CD1c-positive myeloid dendritic cell (primary cell): ENCODE results near the gene SH3BGRL.
"Not testable (repeated sequence)": the region's sequence is repeated elsewhere in the genome, so short reads cannot be mapped to it uniquely, and the experiment has no call there.

ENCODE experiments used
- DNase-seq: peaks from one replicate; pipeline ENCODE4 v3.0.0-alpha.2; 2016; ENCODE audit errors: extremely low spot score

Gene SH3BGRL

DNA sequence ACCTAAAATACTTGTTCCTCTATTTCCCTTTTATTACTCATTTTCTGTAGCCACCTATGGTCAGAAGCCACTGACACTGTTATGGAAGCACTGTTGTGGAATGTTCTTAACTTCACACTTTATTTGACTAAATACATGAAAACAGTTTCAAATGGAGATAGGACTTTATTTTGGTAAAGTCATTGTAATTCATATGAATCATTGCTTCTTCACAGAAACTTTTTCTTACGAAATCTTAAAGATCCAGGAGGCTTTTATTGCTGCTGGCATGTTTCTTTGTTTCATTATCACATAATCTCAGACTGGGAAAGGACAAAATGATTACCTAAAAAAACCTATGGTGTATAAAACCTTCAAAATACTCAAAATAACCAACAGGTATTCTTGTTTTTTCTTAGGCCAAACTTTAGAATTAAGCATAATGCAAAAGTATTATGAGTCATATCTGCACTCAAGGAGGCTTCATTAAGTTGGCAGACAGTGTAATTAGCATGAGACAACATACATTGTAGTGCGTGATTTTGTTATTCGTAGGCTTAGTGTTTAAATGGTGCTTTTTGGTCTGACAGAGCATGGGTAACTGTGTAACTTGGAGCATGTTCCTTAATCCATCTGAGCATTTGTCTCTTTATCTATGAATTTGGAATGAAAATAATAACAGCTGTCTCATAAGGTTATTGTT is 58.0 kb downstream of the SH3BGRL start:
- no peak for DNase-seq

- no peak for DNase-seq
Measured at GRCh38 chrX:81261576-81261975, 59.7 kb downstream of the SH3BGRL start.

GRCh38 chrX:81263059-81263458 is 61.2 kb downstream of the SH3BGRL start:
- DNase-seq: no peak

GRCh38 chrX:81278616-81279015 is 76.7 kb downstream of the SH3BGRL start:
- DNase-seq: no peak

DNA sequence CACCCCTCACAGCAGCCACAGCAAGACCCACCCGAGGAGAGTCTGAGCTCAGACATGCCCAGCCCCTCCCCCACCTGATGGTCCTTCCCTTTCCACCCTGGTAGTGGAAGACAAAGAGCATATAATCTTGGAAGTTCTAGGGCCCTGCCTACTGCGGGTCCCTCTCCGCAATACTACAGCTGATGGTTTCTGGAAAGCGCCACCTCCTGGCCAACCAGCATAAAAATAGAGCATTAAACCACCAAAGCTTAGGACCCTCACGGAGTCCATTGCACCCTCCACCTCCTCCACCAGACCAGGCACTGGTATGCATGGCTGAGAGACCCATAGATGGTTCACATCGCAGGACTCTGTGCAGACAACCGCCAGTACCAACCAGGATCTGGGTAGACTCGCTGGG is 78.2 kb downstream of the SH3BGRL start:
- DNase-seq: no peak

- DNase-seq: no peak
Measured at GRCh38 chrX:81286075-81286474, 84.2 kb downstream of the SH3BGRL start.

DNA sequence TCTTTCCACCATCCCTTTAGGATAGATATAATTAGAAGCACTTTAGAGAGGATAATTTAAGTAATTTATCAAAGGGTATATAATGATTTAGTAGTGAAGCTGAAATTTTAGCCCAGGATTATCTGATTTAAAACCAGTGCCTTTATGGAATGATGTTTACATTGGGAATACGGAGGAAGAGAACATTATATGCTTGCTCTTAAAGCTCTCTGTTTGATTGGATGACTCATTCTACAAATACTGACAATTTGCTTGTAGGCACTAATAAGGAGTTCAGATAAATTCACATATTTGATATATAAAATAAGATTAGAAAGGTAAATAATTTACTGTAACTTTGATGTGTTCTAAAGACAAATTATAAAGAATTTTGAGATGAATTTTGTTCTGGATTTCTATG is 84.7 kb downstream of the SH3BGRL start:
- no peak for DNase-seq

DNA sequence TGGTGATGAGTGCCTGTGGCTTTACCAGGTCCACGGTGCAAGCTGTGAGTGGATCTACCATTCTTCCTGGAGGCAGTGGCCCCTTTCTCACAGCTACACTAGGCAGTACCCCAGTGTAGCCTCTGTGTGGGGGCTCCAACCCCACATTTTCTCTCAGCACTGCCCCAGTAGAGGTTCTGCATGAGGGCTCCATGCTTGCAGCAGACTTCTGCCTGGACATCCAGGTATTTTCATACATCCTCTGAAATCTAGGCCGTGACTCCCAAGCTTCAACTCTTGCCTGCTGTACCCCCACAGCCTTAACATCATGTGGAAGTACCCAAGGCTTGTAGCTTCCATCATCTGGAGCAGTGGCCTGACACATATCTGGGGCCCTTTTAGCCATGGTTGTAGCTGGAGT is 90.1 kb downstream of the SH3BGRL start:
- no peak for DNase-seq

- DNase-seq: no peak
Measured at GRCh38 chrX:81294101-81294500, 92.2 kb downstream of the SH3BGRL start.

DNA sequence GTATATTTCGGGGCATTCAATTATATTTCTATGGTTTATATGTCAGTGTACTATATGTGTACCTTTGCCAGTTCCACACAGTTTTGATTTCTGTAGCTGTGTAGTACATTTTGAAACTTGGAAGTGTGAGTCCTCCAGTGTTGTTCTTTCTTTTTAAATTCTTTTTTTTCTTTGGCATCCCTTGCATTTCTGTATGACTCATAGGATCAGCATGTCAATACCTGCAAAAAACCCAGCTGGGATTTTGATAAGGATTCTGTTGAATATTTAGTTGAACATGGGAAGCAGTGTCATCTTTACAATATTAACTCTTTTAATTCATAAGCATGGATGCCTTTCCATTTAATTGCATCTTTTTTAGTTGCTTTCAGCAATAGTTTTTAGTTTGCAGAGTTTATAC is 100.0 kb downstream of the SH3BGRL start:
- no peak for DNase-seq

DNA sequence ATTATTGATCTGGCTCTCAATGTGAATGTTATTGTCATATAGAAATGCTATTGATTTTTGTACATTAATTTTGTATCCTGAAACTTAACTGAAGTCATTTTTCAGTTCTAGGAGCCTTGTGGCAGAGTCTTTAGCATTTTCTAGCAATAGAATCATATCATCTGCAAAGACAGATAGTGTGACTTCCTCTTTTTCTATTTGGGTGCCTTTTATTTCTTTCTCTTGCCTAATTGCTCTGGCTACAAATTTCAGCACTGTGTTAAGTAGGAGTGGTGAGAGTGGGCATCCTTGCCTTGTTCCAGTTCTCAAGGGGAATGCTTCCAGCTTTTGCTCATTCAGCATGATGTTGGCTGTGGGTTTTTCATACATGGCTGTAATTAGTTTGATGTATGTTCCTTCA is 102.7 kb downstream of the SH3BGRL start:
- no peak for DNase-seq

- no peak for DNase-seq
Measured at GRCh38 chrX:81305240-81305639, 103.3 kb downstream of the SH3BGRL start.

DNA sequence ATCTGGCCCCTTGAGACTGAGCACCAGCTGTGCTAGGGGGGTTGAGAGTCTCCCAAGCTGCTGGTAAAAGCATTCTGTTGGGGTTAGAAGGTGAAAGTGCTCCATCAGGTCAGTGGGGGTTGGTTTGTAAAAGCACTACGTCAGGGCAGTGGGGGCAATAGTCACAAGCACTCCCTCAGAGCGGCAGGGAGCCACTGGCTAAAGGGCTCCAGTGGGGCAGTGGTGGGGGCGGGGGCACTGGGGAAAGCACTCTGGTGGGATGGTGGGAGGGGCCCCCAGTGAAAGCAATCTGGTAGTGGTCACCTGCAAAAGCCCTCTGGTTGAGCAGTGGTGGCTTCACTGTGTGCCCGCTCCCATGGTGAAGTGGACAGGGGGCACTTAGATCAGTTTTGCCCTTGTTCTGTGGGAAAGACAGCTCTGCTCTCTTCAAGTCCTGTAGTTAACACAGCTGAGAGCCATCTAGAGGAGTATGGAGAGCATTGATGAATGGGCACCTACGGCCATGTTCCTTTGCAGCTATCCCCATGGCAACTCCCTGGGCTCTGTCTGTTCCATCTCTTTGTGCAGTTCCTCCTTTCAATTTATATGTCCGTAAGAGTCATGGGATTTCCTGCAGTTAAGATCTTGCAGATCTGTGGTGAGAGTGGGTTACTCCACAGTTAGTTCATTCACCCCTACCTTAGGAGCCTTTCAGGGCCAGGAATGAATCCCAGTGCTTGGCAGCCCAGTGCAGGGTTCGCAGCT is 106.4 kb downstream of the SH3BGRL start:
- DNase-seq: no peak

DNA sequence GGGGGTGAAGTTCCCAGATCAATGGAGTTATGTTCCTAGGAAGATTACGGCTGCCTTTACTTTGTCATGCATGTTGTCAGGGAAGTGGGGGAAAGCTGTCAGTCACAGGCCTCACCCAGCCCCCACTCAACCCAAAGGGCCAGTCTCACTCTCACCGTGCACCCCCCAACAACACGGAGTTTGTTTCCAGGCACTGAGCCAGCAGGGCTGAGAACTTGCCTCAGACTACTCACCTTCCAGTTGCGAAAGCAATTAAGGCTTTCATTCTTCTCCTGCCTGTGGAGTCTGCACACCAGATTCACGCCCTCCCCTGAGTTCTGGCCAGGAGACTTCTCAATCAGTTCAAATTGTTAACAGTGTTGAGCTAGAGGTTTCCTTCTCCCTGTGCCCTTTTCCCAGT is 114.3 kb downstream of the SH3BGRL start:
- DNase-seq: no peak

DNA sequence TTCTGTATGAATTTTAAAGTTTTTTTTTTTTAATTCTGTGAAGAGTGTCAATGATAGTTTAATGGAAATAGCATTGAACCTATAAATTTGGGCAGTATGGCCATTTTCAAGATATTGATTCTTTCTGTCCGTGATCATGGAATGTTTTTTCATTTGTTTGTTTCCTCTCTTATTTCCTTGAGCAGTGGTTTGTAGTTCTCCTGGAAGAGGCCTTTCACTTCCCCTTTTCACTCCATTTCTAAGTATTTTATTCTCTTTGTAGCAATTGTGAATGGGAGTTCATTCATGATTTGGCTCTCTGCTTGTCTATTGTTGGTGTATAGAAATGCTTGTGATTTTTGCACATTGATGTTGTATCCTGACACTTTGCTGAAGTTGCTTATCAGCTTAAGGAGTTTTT is 129.8 kb downstream of the SH3BGRL start:
- DNase-seq: not testable (repeated sequence)

DNA sequence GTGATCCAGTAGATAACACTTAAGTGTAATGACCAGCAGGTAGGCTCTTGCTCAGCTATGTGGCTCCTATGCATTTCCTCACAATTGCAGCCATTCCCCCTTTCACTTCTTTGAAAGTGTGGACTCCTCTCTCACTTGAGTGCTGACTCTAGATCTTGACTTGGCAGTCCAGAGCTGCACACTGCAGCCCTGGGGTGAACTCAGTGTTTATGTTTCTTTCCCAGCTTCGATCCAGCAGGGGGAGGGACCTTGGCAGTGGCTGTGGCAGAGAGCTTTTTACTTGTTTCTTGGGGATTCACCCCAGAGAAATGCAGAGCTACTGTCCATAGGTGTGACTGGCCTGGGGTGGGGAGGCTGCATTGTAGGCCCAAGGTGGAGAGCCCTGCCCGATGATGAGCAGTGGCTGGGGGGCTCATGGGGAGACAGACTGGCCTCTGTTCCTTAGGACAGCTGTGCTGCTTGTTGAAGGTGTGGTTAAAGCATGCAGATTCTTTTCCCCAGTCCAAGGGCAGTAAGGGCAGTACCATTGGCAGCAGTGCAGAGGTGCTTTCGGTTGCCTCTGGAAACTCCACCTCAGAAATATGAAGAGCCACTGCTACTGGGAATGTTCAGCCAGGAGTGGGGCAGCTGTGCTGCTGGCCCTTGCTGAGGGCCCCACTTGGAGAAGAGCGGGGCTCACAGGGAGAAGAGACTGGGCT is 134.7 kb downstream of the SH3BGRL start:
- no peak for DNase-seq

- DNase-seq: no peak
Measured at GRCh38 chrX:81337805-81338204, 135.9 kb downstream of the SH3BGRL start.

DNA sequence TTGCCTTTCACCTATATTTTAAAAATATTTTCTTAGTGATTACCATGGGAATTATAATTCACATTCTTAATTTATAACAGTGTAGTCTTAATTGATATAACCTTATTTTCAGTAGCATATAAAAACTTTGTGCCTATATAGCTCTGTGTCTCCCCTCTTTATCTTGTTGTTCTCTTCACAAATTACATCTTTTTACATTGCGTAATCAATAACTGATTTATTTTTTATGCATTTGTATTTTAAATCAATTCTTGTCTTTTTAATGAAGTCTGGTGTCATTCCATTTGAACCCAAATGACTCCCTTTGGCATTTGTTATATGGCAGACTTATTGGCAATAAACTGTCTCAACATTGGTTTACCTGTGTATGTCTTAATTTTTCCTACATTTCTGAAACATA is 137.0 kb downstream of the SH3BGRL start:
- DNase-seq: no peak

- not testable (repeated sequence) for DNase-seq
Measured at GRCh38 chrX:81345296-81345695, 143.4 kb downstream of the SH3BGRL start.
